Ramos (cell line): ENCODE data around the gene WNT6.

Experiments used
- in situ Hi-C: fragments of 300-500 bp; cut with MboI; formaldehyde crosslinking; loops from one replicate; pipeline ENCODE4 v1.14.3; 2022; ENCODE audit warnings: low sequenced_read_pairs; ENCODE audit not compliant: unreplicated experiment

The WNT6 gene

GRCh38 chr2:218875692-218876246 lies 16.2 kb downstream of the WNT6 start:
- in situ Hi-C loops: no loop called here

GRCh38 chr2:218876562-218877219 lies 17.1 kb downstream of the WNT6 start:
- in situ Hi-C loops: no loop called here

GRCh38 chr2:218877331-218877730 lies 17.7 kb downstream of the WNT6 start:
- in situ Hi-C loops: no loop called here

- in situ Hi-C loops: no loop called here
Observed at GRCh38 chr2:218877891-218878290, 18.3 kb downstream of the WNT6 start.

GRCh38 chr2:218878486-218878885 lies 18.9 kb downstream of the WNT6 start:
- in situ Hi-C loops: no loop called here

GRCh38 chr2:218878926-218879761 lies 19.5 kb downstream of the WNT6 start:
- in situ Hi-C loops: no loop called here

- in situ Hi-C loops: no loop called here
Observed at GRCh38 chr2:218879776-218880101, 20.1 kb downstream of the WNT6 start.

GRCh38 chr2:218880102-218880858 lies 20.7 kb downstream of the WNT6 start, which contains the start of gene WNT10A:
WNT10A (plus strand) TSS chr2:218880852; CDS start chr2:218880996, 144 bp downstream.
- in situ Hi-C loops: no loop called here

GRCh38 chr2:218880859-218881594 lies 21.4 kb downstream of the WNT6 start:
- in situ Hi-C loops: no loop called here

- in situ Hi-C loops: no loop called here
Observed at GRCh38 chr2:218881744-218882460, 22.3 kb downstream of the WNT6 start.

GRCh38 chr2:218882461-218882816 lies 22.8 kb downstream of the WNT6 start:
- in situ Hi-C loops: no loop called here

GRCh38 chr2:218882866-218883366 lies 23.3 kb downstream of the WNT6 start:
- in situ Hi-C loops: no loop called here

GRCh38 chr2:218883491-218884490 lies 24.2 kb downstream of the WNT6 start:
- in situ Hi-C loops: no loop called here

GRCh38 chr2:218884519-218884918 lies 24.9 kb downstream of the WNT6 start:
- in situ Hi-C loops: no loop called here

- in situ Hi-C loops: no loop called here
Observed at GRCh38 chr2:218885981-218886947, 26.7 kb downstream of the WNT6 start.

- in situ Hi-C loops: no loop called here
Observed at GRCh38 chr2:218887079-218887478, 27.5 kb downstream of the WNT6 start.

- in situ Hi-C loops: no loop called here
Observed at GRCh38 chr2:218888341-218888740, 28.7 kb downstream of the WNT6 start.
